ENCODE data around the gene MYO19.
"Not testable (repeated sequence)": the region's sequence is repeated elsewhere in the genome, so short reads cannot be mapped to it uniquely, and the experiment has no call there.

Gene MYO19

GRCh38 chr17:36461330-36462110, 73.1 kb downstream of the MYO19 start:
- DNase-seq, result no peak

GRCh38 chr17:36460265-36460937, 74.3 kb downstream of the MYO19 start:
- DNase-seq, result no peak

- no peak for DNase-seq
Observed at GRCh38 chr17:36459601-36460000, 75.1 kb downstream of the MYO19 start.

- no peak for DNase-seq
Observed at GRCh38 chr17:36459045-36459444, 75.6 kb downstream of the MYO19 start.

GRCh38 chr17:36457701-36458100, 77.0 kb downstream of the MYO19 start:
- DNase-seq, result not testable (repeated sequence)

GRCh38 chr17:36452888-36453287, 81.8 kb downstream of the MYO19 start:
- not testable (repeated sequence) for DNase-seq

- not testable (repeated sequence) for DNase-seq
Observed at GRCh38 chr17:36449997-36450396, 84.7 kb downstream of the MYO19 start.

Data from NCI-H82 (cell line).